Measurements from ENCODE around the gene ZYG11A. TPM values are rescaled to one million over a fixed set of nuclear protein-coding genes. Genes with fewer than 3 reads are reported as not detected.

The ZYG11A gene
- total and polyA plus RNA-seq, 8 donors, result 0.06 to 0.23 (median 0.18) TPM; not detected in 5

DNA sequence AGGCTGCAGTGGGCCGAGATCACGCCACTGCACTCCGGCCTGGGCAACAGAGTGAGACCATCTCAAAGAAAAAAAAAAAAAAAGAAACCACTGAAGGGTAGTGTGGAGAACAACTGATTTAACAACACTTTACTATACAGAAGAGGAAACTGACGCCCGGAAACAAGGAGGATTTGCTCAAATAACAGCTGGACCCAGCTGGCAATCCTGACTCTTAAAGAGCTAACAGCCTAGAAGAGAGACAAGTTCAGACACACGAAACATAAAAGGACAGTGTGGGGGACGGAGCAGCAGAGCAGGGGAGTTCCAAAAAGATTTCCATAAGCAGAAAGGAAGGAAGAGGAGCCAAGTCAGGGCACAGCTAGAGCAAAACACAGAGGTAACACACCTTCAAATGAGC is 74.6 kb downstream of the ZYG11A start:
- peak overlapping the region in 2 of 5 donors; percentile 26 to 43 for H3K27ac ChIP-seq
- H3K4me3 ChIP-seq, result no peak overlapping the region
- DNase-seq, result peak in 1 of 2 donors; percentile 58
- peaks cover 0 to 18% (median 8%) of the 10 kb centered on the region in 4 donors for H3K36me3 ChIP-seq
- H3K4me1 ChIP-seq, result peaks cover 0 to 58% (median 39%) of the 10 kb centered on the region in 4 donors
- no peaks in the 10 kb centered on the region for H3K9me3 ChIP-seq
- H3K27me3 ChIP-seq, result peaks cover 0 to 7% (median 0%) of the 10 kb centered on the region in 3 donors
- WGBS, 5 donors, result 69 to 82% (median 78%) methylated on average over 7 of the region's 7 CpGs
- no peak for TF ChIP-seq EP300 (IDR thresholded peaks at IDR 0.05)
- peak in 1 of 3 donors; percentile 35 for TF ChIP-seq POLR2AphosphoS5 (IDR thresholded peaks at IDR 0.05)
- intact Hi-C loops (cut with DNase I; ENCODE audit: low total_unique reads), result loop anchor here (10.0 kb wide), 1 partner anchor 268 kb away; no protein-coding TSS in a partner anchor

DNA sequence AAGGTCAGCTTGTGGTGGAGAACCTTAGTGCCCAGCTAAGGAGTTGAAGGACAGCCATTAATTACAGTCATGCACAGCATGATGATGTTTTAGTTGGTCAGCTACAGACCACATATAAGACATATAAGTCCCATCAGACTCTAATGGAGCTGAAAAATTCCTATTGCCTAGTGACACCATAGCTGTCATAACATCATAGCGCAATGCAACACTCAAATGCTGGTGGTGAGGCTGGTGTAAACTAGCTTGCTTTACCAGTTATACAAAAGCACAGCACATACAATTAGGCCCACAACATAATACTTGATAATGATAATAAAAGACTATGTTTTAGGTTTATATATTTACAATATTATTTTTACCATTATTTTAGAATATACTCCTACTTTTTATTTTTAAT is 75.0 kb downstream of the ZYG11A start:
- intact Hi-C loops (cut with DNase I; ENCODE audit: low total_unique reads), result loop anchor here (10.0 kb wide), 1 partner anchor 267 kb away; no protein-coding TSS in a partner anchor
- peaks cover 0 to 7% (median 0%) of the 10 kb centered on the region in 3 donors for H3K27me3 ChIP-seq
- no peak overlapping the region for H3K4me3 ChIP-seq
- DNase-seq, result no peak
- peaks cover 0 to 62% (median 41%) of the 10 kb centered on the region in 4 donors for H3K4me1 ChIP-seq
- H3K36me3 ChIP-seq, result peaks cover 0 to 13% (median 8%) of the 10 kb centered on the region in 4 donors
- H3K9me3 ChIP-seq, result no peaks in the 10 kb centered on the region
- peak overlapping the region in 2 of 5 donors; percentile 26 to 43 for H3K27ac ChIP-seq
- TF ChIP-seq EP300 (IDR thresholded peaks at IDR 0.05), result no peak
- TF ChIP-seq POLR2AphosphoS5 (IDR thresholded peaks at IDR 0.05), result no peak
- TF ChIP-seq POLR2A (IDR thresholded peaks at IDR 0.05), result no peak
- TF ChIP-seq, protein P1, sequence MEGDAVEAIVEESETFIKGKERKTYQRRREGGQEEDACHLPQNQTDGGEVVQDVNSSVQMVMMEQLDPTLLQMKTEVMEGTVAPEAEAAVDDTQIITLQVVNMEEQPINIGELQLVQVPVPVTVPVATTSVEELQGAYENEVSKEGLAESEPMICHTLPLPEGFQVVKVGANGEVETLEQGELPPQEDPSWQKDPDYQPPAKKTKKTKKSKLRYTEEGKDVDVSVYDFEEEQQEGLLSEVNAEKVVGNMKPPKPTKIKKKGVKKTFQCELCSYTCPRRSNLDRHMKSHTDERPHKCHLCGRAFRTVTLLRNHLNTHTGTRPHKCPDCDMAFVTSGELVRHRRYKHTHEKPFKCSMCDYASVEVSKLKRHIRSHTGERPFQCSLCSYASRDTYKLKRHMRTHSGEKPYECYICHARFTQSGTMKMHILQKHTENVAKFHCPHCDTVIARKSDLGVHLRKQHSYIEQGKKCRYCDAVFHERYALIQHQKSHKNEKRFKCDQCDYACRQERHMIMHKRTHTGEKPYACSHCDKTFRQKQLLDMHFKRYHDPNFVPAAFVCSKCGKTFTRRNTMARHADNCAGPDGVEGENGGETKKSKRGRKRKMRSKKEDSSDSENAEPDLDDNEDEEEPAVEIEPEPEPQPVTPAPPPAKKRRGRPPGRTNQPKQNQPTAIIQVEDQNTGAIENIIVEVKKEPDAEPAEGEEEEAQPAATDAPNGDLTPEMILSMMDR (IDR thresholded peaks at IDR 0.05), result no peak
- 93 to 98% (median 96%) methylated on average over 1 of the region's 1 CpG for WGBS, 5 donors

DNA sequence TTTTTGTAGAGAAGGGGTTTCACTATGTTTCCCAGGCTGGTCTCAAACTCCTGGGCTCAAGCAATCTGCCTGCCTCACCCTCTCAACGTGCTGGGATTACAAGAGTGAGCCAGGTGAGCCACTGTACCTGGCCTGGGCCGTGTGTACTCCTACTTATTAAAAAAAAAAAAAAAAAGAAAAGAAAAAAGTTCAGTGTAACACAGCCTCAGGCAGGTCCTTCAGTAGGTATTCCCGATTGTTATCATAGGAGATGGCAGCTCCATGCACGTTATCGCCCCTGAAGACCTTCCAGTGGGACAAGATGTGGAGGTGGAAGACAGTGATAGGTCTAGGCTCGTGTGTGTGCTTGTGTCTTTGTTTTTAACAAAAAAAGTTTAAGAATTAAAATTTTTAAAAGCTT is 75.6 kb downstream of the ZYG11A start:
- H3K9me3 ChIP-seq, result no peaks in the 10 kb centered on the region
- no peak overlapping the region for H3K4me3 ChIP-seq
- TF ChIP-seq POLR2A (IDR thresholded peaks at IDR 0.05) (no peak), POLR2AphosphoS5 (IDR thresholded peaks at IDR 0.05) (no peak), EP300 (IDR thresholded peaks at IDR 0.05) (no peak)
- TF ChIP-seq, protein P1 (IDR thresholded peaks at IDR 0.05), result no peak
- H3K27ac ChIP-seq, result no peak overlapping the region
- intact Hi-C loops (cut with DNase I; ENCODE audit: low total_unique reads), result loop anchor here (10.0 kb wide), 1 partner anchor 267 kb away; no protein-coding TSS in a partner anchor
- no peak for DNase-seq
- H3K4me1 ChIP-seq, result peaks cover 0 to 62% (median 41%) of the 10 kb centered on the region in 4 donors
- 62 to 82% (median 69%) methylated on average over 6 of the region's 6 CpGs for WGBS, 5 donors
- H3K27me3 ChIP-seq, result peaks cover 0 to 7% (median 0%) of the 10 kb centered on the region in 3 donors
- H3K36me3 ChIP-seq, result peaks cover 0 to 7% (median 5%) of the 10 kb centered on the region in 4 donors

DNA sequence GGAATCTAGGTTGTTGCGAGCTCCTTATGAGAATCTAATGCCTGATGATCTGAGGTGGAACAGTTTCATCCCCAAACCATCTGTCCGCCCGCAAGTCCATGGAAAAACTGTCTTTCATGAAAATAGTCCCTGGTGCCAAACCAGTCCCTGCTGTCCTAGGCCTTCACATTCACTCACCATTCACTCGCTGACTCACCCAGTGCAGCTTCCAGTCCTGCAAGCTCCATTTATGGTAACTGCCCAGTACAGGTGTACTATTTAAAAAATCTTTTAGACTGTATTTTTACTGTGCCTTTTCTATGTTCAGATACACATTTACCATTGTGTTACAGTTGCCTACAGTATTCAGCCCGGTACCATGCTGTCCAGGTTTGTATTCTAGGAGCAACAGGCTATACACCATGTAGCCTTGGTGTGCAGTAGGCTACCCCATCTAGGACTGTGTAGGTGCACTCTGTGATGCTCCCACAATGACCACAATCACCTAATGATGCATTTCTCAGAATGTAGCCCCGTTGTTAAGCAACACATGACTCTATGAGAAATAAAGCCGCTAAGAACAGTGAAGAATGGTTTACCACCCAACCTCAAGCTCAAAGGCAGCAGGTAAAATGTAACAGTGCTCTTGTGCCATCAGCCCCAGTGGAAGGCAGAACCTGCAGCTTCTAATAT is 76.6 kb downstream of the ZYG11A start:
- Histone ChIP-seq H3K4me1 (peaks cover 0 to 62% (median 41%) of the 10 kb centered on the region in 4 donors), H3K9me3 (no peaks in the 10 kb centered on the region), H3K27me3 (peaks cover 0 to 7% (median 0%) of the 10 kb centered on the region in 3 donors), H3K27ac (peak overlapping the region in 3 of 5 donors; percentile 13 to 41 (median 41)), H3K36me3 (no peaks in the 10 kb centered on the region), H3K4me3 (no peak overlapping the region)
- intact Hi-C loops (cut with DNase I; ENCODE audit: low total_unique reads), result loop anchor here (10.0 kb wide), 1 partner anchor 266 kb away; no protein-coding TSS in a partner anchor
- no peak for TF ChIP-seq EP300 (IDR thresholded peaks at IDR 0.05)
- no peak for TF ChIP-seq POLR2A (IDR thresholded peaks at IDR 0.05)
- TF ChIP-seq POLR2AphosphoS5 (IDR thresholded peaks at IDR 0.05), result no peak
- TF ChIP-seq, protein P1 (IDR thresholded peaks at IDR 0.05), result no peak
- 88 to 94% (median 91%) methylated on average over 7 of the region's 7 CpGs for WGBS, 5 donors
- DNase-seq, result no peak
